ENCODE measurements around the gene ANKRD10. TPM values are rescaled to one million over a fixed set of nuclear protein-coding genes. Genes with fewer than 3 reads are reported as not detected.

Gene ANKRD10
- total RNA-seq, 1 experiment from 2014 or later = 159 TPM

- no peak overlapping the region for H2BK12ac ChIP-seq (ENCODE audit: insufficient read length, low read depth, low read length)
- H3K18ac ChIP-seq (ENCODE audit: insufficient read length, low read depth, low read length) = no peak overlapping the region
- no peak overlapping the region for H2BK15ac ChIP-seq (ENCODE audit: low read depth, low read length)
- no peak overlapping the region for H2AFZ ChIP-seq (ENCODE audit: low read length)
- H4K20me1 ChIP-seq (ENCODE audit: control insufficient read depth, insufficient read depth, insufficient read length) = no peaks in the 10 kb centered on the region
- no peak overlapping the region for H3K23ac ChIP-seq (ENCODE audit: insufficient read length, low read depth, low read length)
- Mint-ChIP-seq H3K36me3 (ENCODE audit: insufficient read depth in 1 of 3, low read depth in 3 of 3) (peaks cover 0 to 3% (median 0%) of the 10 kb centered on the region in 3 experiments; a peak in 2 of 7 replicates), H3K4me3 (no peak overlapping the region), H3K4me1 (peaks cover 32% of the 10 kb centered on the region in 2 experiments), H3K9me3 (no peaks in the 10 kb centered on the region; a peak in 1 of 5 replicates), H3K27me3 (ENCODE audit: low read depth) (no peaks in the 10 kb centered on the region), H3K27ac (no peak overlapping the region)
- H4K8ac ChIP-seq (replicated peaks; ENCODE audit: insufficient read length, low read depth, low read length) = no peak overlapping the region
- H3K79me1 ChIP-seq (ENCODE audit: insufficient read depth, low read depth, low read length, poor library complexity, severe bottlenecking) = no peaks in the 10 kb centered on the region
- no peak for DNase-seq
- H2AK5ac ChIP-seq (ENCODE audit: insufficient read length, low read length) = no peak overlapping the region
- no peak overlapping the region for H3K14ac ChIP-seq (ENCODE audit: insufficient read depth, low read length)
- H2BK20ac ChIP-seq (ENCODE audit: low read depth, low read length, poor library complexity, severe bottlenecking) = no peak overlapping the region
- no peak overlapping the region for H4K91ac ChIP-seq (ENCODE audit: insufficient read length, low read depth, low read length)
- no peak overlapping the region for H2BK120ac ChIP-seq (ENCODE audit: low read depth, low read length, poor library complexity, severe bottlenecking)
- no peaks in the 10 kb centered on the region for H3K27me3 ChIP-seq (ENCODE audit: insufficient read depth, low read length)
- H3K4me2 ChIP-seq (ENCODE audit: insufficient read depth, insufficient read length, low read length) = no peak overlapping the region
- H3K9ac ChIP-seq (ENCODE audit: extremely low read depth, insufficient read length, low read length) = no peak overlapping the region
- H3T11ph ChIP-seq (ENCODE audit: low read length) = no peak overlapping the region
- TF ChIP-seq CTCF (conservative IDR thresholded peaks at IDR 0.05) = no peak
- no peak overlapping the region for H3K56ac ChIP-seq (ENCODE audit: insufficient read length, low read depth, low read length)
- no peaks in the 10 kb centered on the region for H3K9me3 ChIP-seq (ENCODE audit: control insufficient read depth, low read depth, low read length)
- no peak overlapping the region for H3K4ac ChIP-seq (ENCODE audit: low read depth, low read length)
- no peak overlapping the region for H2BK5ac ChIP-seq (ENCODE audit: insufficient read length, low read length)
- no CpG with 5 or more reads among the region's 2 CpGs for WGBS (ENCODE audit: extremely low coverage, insufficient read length, low lambda C conversion rate)
- no peaks in the 10 kb centered on the region for H3K23me2 ChIP-seq (ENCODE audit: insufficient read length, low read depth, low read length, poor library complexity, severe bottlenecking)
- H3K79me2 ChIP-seq (ENCODE audit: insufficient read depth, low read length) = no peaks in the 10 kb centered on the region
- 0 out of 2 replicates have a peak, but pooled peaks cover 9% of the 10 kb centered on the region for H3K4me1 ChIP-seq (ENCODE audit: insufficient read depth, low read length)
- no peak overlapping the region for H4K5ac ChIP-seq (ENCODE audit: insufficient read length, low read depth, low read length)
- no peak overlapping the region for H3K27ac ChIP-seq (ENCODE audit: insufficient read length, low read depth, low read length)
Observed at GRCh38 chr13:110882972-110883371, 31.9 kb downstream of the ANKRD10 start.
